Mesendoderm (in vitro differentiated cells): ENCODE data around the gene POLA2.

Experiments
- DNase-seq: peaks from one replicate; pipeline ENCODE4 v3.0.0; 2013
- H2AK5ac ChIP-seq: 2 replicates; pipeline ENCODE4 v1.6.1; 2013; ENCODE audit warnings: low read length, inconsistent platforms
- H2BK120ac ChIP-seq: 2 replicates; pipeline ENCODE4 v1.6.1; 2013; ENCODE audit warnings: low read depth, mild to moderate bottlenecking, low read length, moderate library complexity, mixed read lengths
- H2BK15ac ChIP-seq: replicated peaks from 2 replicates; pipeline ENCODE4 v1.6.1; 2013; ENCODE audit warnings: low read depth, mild to moderate bottlenecking, moderate library complexity
- H2BK5ac ChIP-seq: 2 replicates; pipeline ENCODE4 v1.6.1; 2013; ENCODE audit warnings: low read length, inconsistent platforms
- H3K18ac ChIP-seq: 2 replicates; pipeline ENCODE4 v1.6.1; 2013; ENCODE audit warnings: mild to moderate bottlenecking, low read length, mixed read lengths
- H3K23ac ChIP-seq: one replicate; pipeline ENCODE4 v1.6.1; 2013; ENCODE audit warnings: low read length
- H3K27ac ChIP-seq: 2 replicates; pipeline ENCODE4 v1.5.1; 2013; ENCODE audit warnings: low read depth, mild to moderate bottlenecking, inconsistent platforms, low read length, moderate library complexity
- H3K27me3 ChIP-seq: 2 replicates; pipeline ENCODE4 v1.6.1; 2013; ENCODE audit warnings: low read length, control low read depth, mild to moderate bottlenecking, inconsistent platforms; ENCODE audit not compliant: insufficient read depth, poor library complexity
- H3K36me3 ChIP-seq: 2 replicates; pipeline ENCODE4 v1.6.1; 2013; ENCODE audit warnings: low read length, inconsistent platforms; ENCODE audit not compliant: control insufficient read depth, insufficient read depth
- H3K4ac ChIP-seq: one replicate; pipeline ENCODE4 v1.6.1; 2013; ENCODE audit warnings: low read depth, mild to moderate bottlenecking, low read length, moderate library complexity
- H3K4me1 ChIP-seq: 2 replicates; pipeline ENCODE4 v1.6.1; 2013; ENCODE audit warnings: low read depth, low read length, inconsistent platforms; ENCODE audit not compliant: control insufficient read depth
- H3K4me2 ChIP-seq: 2 replicates; pipeline ENCODE4 v1.6.1; 2013; ENCODE audit warnings: low read length
- H3K4me3 ChIP-seq: 2 replicates; pipeline ENCODE4 v1.5.1; 2013; ENCODE audit warnings: mild to moderate bottlenecking, low read length
- H3K56ac ChIP-seq: one replicate; pipeline ENCODE4 v1.6.1; 2013; ENCODE audit warnings: low read length
- H3K79me1 ChIP-seq: 2 replicates; pipeline ENCODE4 v1.6.1; 2013; ENCODE audit warnings: low read length, inconsistent platforms
- H3K79me2 ChIP-seq: 2 replicates; pipeline ENCODE4 v1.6.1; 2013; ENCODE audit warnings: mild to moderate bottlenecking, low read length; ENCODE audit not compliant: control insufficient read depth, insufficient read depth
- H3K9ac ChIP-seq: 2 replicates; pipeline ENCODE4 v1.6.1; 2013; ENCODE audit warnings: low read length, inconsistent platforms
- H4K5ac ChIP-seq: one replicate; pipeline ENCODE4 v1.6.1; 2013; ENCODE audit warnings: low read length
- H4K8ac ChIP-seq: one replicate; pipeline ENCODE4 v1.6.1; 2013; ENCODE audit warnings: low read depth, mild to moderate bottlenecking, control low read depth, low read length, moderate library complexity
- WGBS: extraction: QIAGEN DNeasy Blood & Tissue Kit; methylation state at CpG from one replicate; pipeline ENCODE4 v1.1.7; 2013; ENCODE audit warnings: low lambda C conversion rate, missing lambda C conversion rate; ENCODE audit not compliant: insufficient coverage; ENCODE audit errors: extremely low coverage; 5-methylcytosine and 5-hydroxymethylcytosine counted together

Gene POLA2

GRCh38 chr11:65224930-65225278 lies 36.9 kb upstream of the POLA2 start:
- H3K4me2 ChIP-seq: peak overlapping the region; percentile 71
- no peaks in the 10 kb centered on the region for H3K36me3 ChIP-seq
- H3K18ac ChIP-seq: peak overlapping the region; percentile 98
- H3K27ac ChIP-seq: no peak overlapping the region
- no peak overlapping the region for H4K5ac ChIP-seq
- no peaks in the 10 kb centered on the region for H3K27me3 ChIP-seq
- no peaks in the 10 kb centered on the region for H3K79me2 ChIP-seq
- no peak overlapping the region for H2BK5ac ChIP-seq
- no peak overlapping the region for H2AK5ac ChIP-seq
- no peak overlapping the region for H2BK120ac ChIP-seq
- peak overlapping the region; percentile 56 for H3K4ac ChIP-seq
- no peak overlapping the region for H3K4me3 ChIP-seq
- no peak overlapping the region for H3K23ac ChIP-seq
- DNase-seq: peak; percentile 75
- WGBS: no CpG with 5 or more reads among the region's 5 CpGs
- H3K56ac ChIP-seq: peak overlapping the region; percentile 90
- H3K79me1 ChIP-seq: no peaks in the 10 kb centered on the region
- H4K8ac ChIP-seq: no peak overlapping the region
- H2BK15ac ChIP-seq: peak overlapping the region; percentile 75
- peaks cover 2% of the 10 kb centered on the region for H3K4me1 ChIP-seq
- peak overlapping the region; percentile 74 for H3K9ac ChIP-seq

- no peaks in the 10 kb centered on the region for H3K36me3 ChIP-seq
- H3K27me3 ChIP-seq: no peaks in the 10 kb centered on the region
- WGBS: no CpG with 5 or more reads among the region's 42 CpGs
- no peaks in the 10 kb centered on the region for H3K79me2 ChIP-seq
- peak overlapping the region; percentile 15 for H3K4me3 ChIP-seq
- peak overlapping the region; percentile 98 for H3K18ac ChIP-seq
- H2BK5ac ChIP-seq: no peak overlapping the region
- H2BK120ac ChIP-seq: no peak overlapping the region
- peak overlapping the region; percentile 82 for H3K4ac ChIP-seq
- H3K23ac ChIP-seq: no peak overlapping the region
- peak overlapping the region; percentile 90 for H3K56ac ChIP-seq
- no peaks in the 10 kb centered on the region for H3K79me1 ChIP-seq
- peak overlapping the region; percentile 43 for H4K8ac ChIP-seq
- no peak overlapping the region for H4K5ac ChIP-seq
- H3K9ac ChIP-seq: peak overlapping the region; percentile 74
- peak; percentile 78 for DNase-seq
- peaks cover 2% of the 10 kb centered on the region for H3K4me1 ChIP-seq
- peak overlapping the region; percentile 71 for H3K4me2 ChIP-seq
- H3K27ac ChIP-seq: no peak overlapping the region
- peak overlapping the region; percentile 75 for H2BK15ac ChIP-seq
- no peak overlapping the region for H2AK5ac ChIP-seq
Observed at GRCh38 chr11:65225279-65226102, 36.3 kb upstream of the POLA2 start.

- Histone ChIP-seq H3K9ac (peak overlapping the region; percentile 74), H3K18ac (peak overlapping the region; percentile 90), H2BK15ac (no peak overlapping the region), H3K79me1 (no peaks in the 10 kb centered on the region), H3K27me3 (no peaks in the 10 kb centered on the region), H3K23ac (no peak overlapping the region), H3K79me2 (no peaks in the 10 kb centered on the region), H3K4me1 (peaks cover 2% of the 10 kb centered on the region), H3K4me3 (no peak overlapping the region), H3K56ac (peak overlapping the region; percentile 90), H3K36me3 (no peaks in the 10 kb centered on the region), H3K4me2 (peak overlapping the region; percentile 71), H4K8ac (no peak overlapping the region), H3K27ac (no peak overlapping the region), H2AK5ac (no peak overlapping the region), H3K4ac (no peak overlapping the region), H2BK5ac (no peak overlapping the region), H2BK120ac (no peak overlapping the region), H4K5ac (no peak overlapping the region)
- WGBS: no CpG with 5 or more reads among the region's 7 CpGs
- DNase-seq: no peak
Observed at GRCh38 chr11:65226103-65226442, 35.7 kb upstream of the POLA2 start.

- H2BK15ac ChIP-seq: no peak overlapping the region
- H3K4ac ChIP-seq: no peak overlapping the region
- H4K5ac ChIP-seq: no peak overlapping the region
- H3K4me1 ChIP-seq: peaks cover 2% of the 10 kb centered on the region
- no peak overlapping the region for H2AK5ac ChIP-seq
- H4K8ac ChIP-seq: no peak overlapping the region
- no peak overlapping the region for H3K56ac ChIP-seq
- WGBS: no CpG with 5 or more reads among the region's 2 CpGs
- DNase-seq: no peak
- no peak overlapping the region for H2BK5ac ChIP-seq
- H3K27me3 ChIP-seq: no peaks in the 10 kb centered on the region
- H3K4me3 ChIP-seq: no peak overlapping the region
- H3K36me3 ChIP-seq: no peaks in the 10 kb centered on the region
- no peaks in the 10 kb centered on the region for H3K79me2 ChIP-seq
- no peak overlapping the region for H3K18ac ChIP-seq
- no peak overlapping the region for H3K4me2 ChIP-seq
- H3K9ac ChIP-seq: no peak overlapping the region
- no peak overlapping the region for H3K27ac ChIP-seq
- no peaks in the 10 kb centered on the region for H3K79me1 ChIP-seq
- no peak overlapping the region for H2BK120ac ChIP-seq
- no peak overlapping the region for H3K23ac ChIP-seq
Observed at GRCh38 chr11:65227879-65228278, 33.9 kb upstream of the POLA2 start.

GRCh38 chr11:65236194-65237059 lies 25.3 kb upstream of the POLA2 start:
- H3K9ac ChIP-seq: no peak overlapping the region
- no peak overlapping the region for H4K8ac ChIP-seq
- DNase-seq: no peak
- H3K4me2 ChIP-seq: no peak overlapping the region
- H3K4ac ChIP-seq: no peak overlapping the region
- H3K27me3 ChIP-seq: no peaks in the 10 kb centered on the region
- no peak overlapping the region for H3K56ac ChIP-seq
- WGBS: no CpG with 5 or more reads among the region's 23 CpGs
- H2BK120ac ChIP-seq: no peak overlapping the region
- H3K18ac ChIP-seq: no peak overlapping the region
- H3K79me1 ChIP-seq: no peaks in the 10 kb centered on the region
- no peak overlapping the region for H4K5ac ChIP-seq
- H3K27ac ChIP-seq: no peak overlapping the region
- no peak overlapping the region for H3K23ac ChIP-seq
- no peak overlapping the region for H2BK5ac ChIP-seq
- H3K4me3 ChIP-seq: no peak overlapping the region
- H2BK15ac ChIP-seq: no peak overlapping the region
- no peaks in the 10 kb centered on the region for H3K36me3 ChIP-seq
- H3K79me2 ChIP-seq: no peaks in the 10 kb centered on the region
- H2AK5ac ChIP-seq: no peak overlapping the region
- H3K4me1 ChIP-seq: no peaks in the 10 kb centered on the region
